ENCODE measurements around the gene ZSWIM4.

ZSWIM4 gene

GRCh38 chr19:13834244-13835069, 39.2 kb downstream of the ZSWIM4 start:
- no peak for DNase-seq (ENCODE audit: low read depth in 1 of 2, low spot score in 1 of 2)

DNA sequence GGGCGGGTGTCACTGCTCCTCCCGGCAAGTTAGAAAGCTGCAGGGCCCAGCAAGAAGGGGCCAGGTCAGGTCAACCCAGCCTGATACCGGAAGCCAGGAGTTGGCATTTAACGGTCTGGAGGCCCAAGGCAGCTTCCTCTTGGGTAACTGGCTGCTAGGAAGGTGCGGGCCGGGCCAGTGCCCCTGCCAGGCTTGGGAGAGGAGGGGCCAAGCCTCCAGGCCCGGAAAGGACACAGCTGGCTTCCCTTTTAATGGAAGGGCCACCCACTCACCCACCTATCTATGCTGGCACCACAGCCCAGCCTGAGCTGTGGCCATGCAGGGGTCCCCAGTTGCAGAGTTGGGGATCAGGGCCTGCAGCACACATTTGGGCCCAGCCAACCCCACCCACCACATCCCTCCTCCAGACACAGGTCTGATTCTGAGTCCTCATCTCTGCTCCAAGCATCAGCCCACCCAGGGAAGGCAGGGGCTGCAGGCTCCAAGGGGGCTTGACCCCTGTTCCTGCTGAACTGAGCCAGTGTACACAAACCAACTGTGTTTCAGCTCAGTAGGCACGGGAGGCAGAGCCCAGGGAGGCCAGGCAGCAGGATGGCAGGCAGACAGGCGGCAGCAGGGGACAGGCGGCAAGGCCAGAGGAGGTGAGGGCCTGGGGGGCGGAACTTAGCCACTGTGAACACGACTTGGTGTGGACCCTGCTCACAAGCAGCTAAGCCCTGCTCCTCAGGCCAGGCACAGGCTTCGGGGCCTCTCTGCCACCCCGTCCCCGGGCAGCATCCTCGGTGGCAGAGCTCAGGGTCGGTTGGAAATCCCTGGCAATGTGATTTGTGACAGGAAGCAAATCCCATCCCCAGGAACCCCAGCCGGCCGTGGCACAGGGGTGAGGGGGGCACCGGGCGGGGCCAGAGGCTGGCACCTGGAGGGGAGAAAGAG, 40.8 kb downstream of the ZSWIM4 start:
- DNase-seq (ENCODE audit: low read depth in 1 of 2, low spot score in 1 of 2): no peak

- no peak for DNase-seq (ENCODE audit: low read depth in 1 of 2, low spot score in 1 of 2)
Observed at GRCh38 chr19:13838435-13839129, 43.3 kb downstream of the ZSWIM4 start.

GRCh38 chr19:13839130-13839937, 44.1 kb downstream of the ZSWIM4 start:
- peak in 1 of 2 donors; percentile 78 for DNase-seq (ENCODE audit: low read depth in 1 of 2, low spot score in 1 of 2)

- DNase-seq (ENCODE audit: low read depth in 1 of 2, low spot score in 1 of 2): no peak
Observed at GRCh38 chr19:13839938-13840304, 44.7 kb downstream of the ZSWIM4 start.

GRCh38 chr19:13840305-13841085, 45.3 kb downstream of the ZSWIM4 start:
- no peak for DNase-seq (ENCODE audit: low read depth in 1 of 2, low spot score in 1 of 2)

GRCh38 chr19:13841086-13841961, 46.1 kb downstream of the ZSWIM4 start:
- no peak for DNase-seq (ENCODE audit: low read depth in 1 of 2, low spot score in 1 of 2)

DNA sequence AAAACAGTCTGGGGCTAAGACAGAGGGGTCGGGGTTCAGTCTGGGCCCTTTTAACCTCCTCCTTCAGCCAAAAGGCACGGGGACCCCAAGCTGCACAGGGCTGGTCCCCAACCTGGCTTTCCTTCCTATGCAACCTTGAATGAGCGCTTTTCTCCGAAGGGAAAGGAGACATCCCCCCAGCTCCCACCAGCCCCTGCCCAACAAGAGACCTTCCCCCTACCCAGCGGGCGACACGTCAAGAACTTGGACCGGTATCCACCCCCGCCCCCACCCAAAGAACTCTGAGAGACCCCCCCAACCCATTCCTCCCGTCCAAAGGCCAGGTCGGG, 46.7 kb downstream of the ZSWIM4 start:
- DNase-seq (ENCODE audit: low read depth in 1 of 2, low spot score in 1 of 2): no peak

DNA sequence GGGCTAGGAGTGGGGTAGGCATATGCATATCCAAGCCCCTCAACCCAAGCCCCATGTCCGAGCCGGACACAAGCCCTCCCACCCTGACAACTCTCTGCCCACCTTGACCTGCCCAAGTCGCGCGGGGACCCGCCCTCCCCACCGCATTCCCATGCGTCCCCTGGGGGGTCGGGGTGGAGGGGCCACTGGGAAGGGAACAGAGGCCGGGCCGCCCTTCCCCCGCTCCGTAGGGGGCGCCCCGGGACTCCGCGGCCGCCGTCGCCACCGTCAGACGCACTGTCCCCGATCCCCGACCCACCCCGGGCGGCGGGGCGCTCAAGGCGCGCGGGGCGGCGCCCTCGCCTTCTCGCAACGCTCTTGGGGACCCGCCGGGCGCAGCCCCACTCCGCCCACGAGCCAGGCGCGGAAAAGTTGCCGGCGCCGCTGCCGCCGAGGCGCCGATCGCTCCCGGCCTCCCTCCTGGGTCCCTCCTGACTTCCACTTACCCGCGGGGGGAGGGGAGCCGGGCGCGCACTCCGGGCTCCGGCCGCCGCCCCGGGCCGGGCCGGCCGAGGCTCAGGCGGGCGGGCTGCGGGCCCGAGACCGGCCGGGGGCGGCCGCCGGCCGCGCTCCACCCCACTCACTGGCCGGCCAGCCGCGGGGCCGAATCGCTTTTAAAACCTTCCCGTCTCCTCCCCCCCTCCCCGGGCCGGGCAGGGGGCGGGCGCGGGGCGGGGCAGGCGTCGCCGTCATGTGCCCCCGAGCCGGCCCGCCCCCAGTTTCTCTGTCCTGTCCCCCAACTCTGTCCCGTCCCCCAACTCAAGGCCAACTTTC, 47.3 kb downstream of the ZSWIM4 start:
- peak in 1 of 2 donors; percentile 56 for DNase-seq (ENCODE audit: low read depth in 1 of 2, low spot score in 1 of 2)

DNA sequence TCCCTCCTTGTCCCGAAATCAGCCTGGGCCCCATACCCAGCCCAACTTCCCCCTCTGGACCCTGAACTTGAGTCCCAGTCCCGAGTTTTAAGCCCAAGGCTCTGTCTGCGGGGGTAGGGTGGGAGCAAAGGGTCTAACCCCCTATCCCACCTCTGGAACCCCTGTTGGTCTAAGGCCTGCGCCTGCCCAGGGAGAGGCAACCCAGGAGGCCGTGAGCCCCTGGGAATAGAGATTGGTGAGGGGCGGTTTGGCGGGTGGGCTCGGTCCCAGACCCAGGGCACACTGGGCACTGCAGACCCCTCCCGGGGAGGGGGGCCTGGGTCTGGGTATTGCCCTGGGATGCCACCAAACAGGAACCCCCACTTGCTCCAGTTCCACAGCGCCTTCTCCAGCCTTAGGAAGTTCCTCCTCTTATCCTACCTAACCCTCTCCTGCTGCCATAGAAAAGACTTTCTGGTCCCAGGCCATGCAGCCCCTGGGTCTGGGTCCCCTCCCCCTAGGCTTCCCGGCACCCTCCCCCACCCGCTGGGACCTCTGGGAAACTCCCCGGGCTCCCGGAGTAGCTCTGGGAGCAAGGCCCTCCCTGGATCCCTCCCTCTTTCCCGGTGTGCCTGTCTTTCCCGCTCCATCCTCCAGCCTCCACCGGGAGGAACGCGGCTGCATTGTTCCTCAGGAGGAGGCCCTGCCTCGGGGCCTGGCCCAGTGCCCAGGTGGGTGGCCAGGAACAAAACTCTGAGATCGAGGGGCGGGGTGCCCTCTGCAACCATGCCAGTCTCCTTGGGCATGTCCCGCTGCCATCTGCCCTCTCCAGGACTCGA, 48.1 kb downstream of the ZSWIM4 start:
- no peak for DNase-seq (ENCODE audit: low read depth in 1 of 2, low spot score in 1 of 2)

DNA sequence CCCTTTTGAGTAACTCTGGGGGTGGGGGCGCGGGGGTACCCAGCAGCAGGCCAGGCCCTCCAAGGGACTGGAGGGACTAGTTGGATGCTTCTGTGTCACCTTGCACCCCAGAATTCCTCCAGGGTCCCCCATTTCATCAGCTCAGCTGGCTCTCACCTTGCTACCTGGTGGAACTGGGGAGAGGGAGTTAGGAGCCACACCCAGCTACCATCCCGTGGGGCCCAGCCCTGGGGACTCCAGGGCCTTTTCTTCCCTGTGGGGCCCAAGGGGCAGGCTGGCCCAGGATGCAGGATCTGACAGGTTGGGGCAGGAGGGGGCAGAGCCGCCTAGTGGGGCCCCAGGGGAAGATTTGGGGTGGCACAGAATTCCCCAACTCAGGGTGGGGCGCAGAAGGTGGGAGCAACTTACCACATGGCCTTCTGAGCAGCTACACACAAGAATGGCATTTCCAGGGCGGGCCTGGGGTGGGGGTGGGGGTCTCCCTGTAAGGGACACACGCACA, 48.9 kb downstream of the ZSWIM4 start:
- DNase-seq (ENCODE audit: low read depth in 1 of 2, low spot score in 1 of 2): no peak

DNA sequence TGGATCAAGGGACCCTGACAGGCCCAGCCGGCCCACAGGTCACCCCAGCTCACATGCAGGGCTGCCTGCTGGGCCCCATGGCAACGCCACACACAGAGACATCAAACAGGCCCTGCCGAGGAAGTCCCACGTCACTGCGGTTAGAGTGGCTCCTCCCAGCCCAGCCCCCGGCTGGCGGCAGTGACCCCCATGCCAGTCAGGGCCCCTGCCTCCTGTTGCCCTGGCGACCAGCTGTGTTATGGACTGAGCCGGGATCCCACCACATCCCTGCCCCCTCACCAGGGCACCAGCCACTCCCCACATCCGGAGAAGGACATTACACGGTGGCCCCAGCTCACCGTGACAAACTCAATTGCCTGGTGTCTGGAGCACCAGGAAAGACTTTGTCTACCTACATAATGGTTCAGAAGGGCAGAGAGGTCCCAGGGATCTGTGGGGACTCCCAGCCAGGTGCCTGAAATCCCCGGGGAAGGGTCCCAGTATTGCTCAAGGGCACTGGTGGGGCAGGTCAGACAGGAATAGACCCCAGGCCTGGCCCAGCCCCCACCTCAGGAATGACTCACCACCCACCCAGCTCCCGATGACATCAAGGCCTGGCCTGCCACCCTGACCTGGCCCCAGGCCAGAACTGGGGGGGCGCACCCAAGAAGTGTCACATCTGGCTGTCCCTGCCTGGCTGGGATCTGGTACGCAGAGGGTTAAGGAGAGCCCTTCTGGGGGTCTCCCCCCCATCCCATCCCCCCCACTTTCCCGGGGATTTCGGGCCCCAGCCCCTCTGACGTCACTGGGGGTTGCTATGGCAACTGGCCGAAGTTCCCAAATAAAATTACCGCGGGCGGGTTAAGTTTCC, 51.5 kb downstream of the ZSWIM4 start:
- DNase-seq (ENCODE audit: low read depth in 1 of 2, low spot score in 1 of 2): peak; percentile 88 to 90

DNA sequence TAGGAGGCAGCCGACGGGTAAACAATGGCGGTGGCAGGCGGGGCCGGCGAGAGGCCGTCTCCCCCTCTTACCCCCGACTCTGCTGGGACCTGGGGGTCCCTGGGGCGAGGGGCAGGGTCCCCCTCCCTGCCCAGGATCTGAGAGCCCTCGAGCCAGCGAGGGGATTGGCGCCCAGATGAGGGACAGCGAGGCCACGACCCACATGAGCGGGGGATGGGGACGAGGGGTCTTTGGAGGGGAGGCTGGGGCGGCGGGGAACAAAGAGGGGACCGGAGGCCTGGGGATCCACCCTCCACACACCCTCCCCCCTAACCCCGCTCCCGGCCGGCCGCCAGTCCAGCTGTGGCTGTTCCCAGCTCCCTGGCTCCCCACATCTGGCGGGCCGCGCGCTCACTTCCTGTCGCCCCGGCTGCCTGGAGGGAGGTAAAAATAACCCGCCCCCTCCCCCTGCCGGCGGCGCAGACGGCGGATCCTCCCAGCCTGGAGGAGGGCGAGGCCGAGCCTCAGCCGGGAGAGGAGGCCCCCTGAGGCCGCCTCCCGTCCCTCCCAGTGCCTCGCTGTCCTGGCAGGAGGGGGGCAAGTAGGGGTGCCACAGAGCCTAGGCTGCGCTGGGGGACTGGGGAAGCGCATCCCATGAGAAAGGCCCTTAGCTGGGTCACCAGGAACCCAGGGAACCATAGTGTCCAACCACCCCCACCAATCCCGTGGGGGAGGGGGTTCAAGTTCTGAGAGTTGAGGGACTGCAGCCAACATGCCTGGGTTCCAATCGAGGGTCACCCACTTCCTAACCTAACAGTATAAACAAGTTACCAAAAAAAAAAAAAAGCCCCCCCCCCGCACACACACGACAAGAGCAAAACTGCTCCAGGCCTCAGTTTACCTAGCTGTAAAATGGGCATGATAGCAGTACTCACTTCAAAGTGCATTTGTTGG, 52.4 kb downstream of the ZSWIM4 start:
- DNase-seq (ENCODE audit: low read depth in 1 of 2, low spot score in 1 of 2): peak; percentile 62 to 72

DNA sequence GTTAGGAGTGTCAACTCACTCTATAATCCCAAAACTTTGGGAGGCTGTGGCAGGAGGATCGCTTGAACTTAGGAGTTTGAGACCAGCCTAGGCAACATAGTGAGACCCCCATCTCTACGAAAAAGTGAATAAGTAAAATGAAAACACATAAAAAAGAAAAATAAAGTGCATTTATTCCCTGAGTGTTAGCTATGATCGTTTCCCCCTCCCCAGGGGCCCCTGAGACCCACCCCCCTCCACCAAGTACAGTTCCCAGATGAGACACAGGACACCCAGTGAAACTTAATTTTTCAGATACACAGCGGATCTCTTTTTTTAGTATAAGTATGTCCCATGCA, 53.1 kb downstream of the ZSWIM4 start:
- no peak for DNase-seq (ENCODE audit: low read depth in 1 of 2, low spot score in 1 of 2)

Measured in activated T-helper 1 cell treated with anti-CD3 and anti-CD28 coated beads, Interleukin-2, amount 50 U/mL, for 16 hours (primary cell).